SK-N-DZ (cell line): ENCODE results near the gene EDDM13.
"Not testable (repeated sequence)": the region's sequence is repeated elsewhere in the genome, so short reads cannot be mapped to it uniquely, and the experiment has no call there.

Source experiments
- DNase-seq: peaks from one replicate; pipeline ENCODE4 v3.0.0-alpha.2; 2015; ENCODE audit warnings: low spot score

Gene EDDM13

DNA sequence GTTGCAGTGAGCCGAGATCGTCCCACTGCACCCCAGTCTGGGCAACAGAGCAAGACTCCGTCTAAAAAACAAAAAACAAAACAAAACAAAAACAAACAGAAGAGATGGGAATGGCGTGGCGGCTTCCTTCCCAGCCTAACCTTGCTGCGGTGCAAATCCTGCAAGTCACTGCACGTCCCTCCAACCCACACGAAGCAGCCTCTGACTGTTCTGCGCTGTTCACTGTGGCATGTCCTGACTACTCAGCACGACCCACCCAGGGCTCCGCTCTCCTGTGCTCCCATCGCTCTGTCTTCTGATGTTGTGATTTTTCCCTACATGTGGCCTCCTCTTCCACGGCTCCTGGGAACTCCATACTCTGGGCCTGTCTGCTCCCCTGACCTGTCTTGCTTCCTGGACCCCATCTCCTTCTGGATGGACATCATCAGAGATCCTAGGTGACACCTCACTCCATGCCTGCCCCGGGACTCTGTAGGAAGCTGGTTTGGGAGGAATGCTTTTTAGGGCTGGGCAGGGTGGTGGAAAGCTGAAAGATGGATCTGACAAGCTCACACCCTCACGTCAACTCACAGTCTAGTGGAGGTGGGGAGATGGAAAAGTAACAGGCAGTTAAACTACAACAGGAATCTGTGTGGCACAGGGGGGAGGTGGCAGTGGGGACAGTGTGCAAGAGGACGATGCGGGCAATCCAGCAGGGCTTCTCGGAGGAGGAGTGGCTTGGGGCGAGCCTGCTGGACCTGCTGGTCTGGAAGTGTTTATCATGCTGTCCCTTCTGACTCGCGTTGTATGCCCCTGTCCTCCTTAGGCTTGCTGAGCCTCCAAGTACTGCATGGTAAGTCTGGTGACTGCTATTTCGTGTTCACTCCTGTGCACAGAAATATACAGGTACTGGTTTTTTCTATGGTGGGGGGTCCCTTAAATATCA, 23.2 kb downstream of the EDDM13 start:
- no peak for DNase-seq

DNA sequence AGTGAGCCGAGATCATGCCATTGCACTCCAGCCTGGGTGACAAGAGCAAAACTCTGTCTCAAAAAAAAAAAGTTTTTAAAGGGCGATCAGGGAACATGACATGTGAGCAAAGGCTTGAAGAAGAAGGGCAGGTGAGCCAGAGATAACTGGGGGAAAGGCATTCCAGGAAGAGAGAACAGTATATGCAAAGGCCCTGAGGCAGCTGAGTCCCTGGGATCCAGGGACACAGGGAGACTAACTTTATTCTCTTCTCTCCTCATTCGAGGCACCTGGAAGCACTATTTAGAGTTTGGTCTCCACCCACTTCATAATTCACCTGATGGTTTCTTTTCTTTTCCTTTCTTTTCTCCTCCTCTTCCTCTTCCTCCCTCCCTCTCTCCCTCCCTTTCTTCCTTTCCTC, 24.5 kb downstream of the EDDM13 start:
- no peak for DNase-seq

DNA sequence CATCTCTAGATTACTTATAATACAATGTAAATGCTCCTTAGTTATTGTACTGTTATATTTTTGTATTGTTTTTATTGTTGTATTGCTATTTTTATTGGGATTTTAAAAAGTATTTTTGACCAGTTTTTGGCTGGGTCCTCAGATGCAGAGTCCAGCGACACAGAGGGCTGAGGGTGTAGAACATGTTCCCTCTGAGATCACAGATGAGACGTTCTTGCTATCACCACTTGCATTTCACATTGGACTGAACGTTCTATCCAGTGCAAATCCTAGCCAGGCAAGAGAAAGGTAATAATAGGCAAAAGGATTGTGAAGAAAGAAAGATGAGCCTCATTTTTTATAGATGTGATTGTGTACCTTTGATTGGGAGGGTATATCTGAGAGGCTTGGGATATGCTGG, 27.1 kb downstream of the EDDM13 start:
- no peak for DNase-seq

DNA sequence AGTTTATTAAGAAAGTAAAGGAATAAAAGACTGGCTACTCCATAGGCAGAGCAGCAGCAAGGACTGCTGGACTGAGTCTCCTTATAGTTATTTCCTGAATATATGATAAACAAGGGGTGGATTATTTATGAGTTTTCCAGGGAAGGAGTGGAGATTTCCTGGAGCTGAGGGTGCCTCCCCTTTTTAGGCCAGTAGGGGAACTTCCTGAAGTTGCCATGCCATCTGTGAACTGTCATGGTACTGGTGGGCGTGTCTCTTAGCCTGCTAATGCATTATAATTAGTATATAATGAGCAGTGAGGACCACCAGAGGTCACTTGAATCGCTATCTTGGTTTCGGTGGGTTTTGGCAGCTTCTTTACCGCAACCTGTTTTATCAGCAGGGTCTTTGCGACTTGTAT, 28.6 kb downstream of the EDDM13 start:
- DNase-seq = no peak

DNA sequence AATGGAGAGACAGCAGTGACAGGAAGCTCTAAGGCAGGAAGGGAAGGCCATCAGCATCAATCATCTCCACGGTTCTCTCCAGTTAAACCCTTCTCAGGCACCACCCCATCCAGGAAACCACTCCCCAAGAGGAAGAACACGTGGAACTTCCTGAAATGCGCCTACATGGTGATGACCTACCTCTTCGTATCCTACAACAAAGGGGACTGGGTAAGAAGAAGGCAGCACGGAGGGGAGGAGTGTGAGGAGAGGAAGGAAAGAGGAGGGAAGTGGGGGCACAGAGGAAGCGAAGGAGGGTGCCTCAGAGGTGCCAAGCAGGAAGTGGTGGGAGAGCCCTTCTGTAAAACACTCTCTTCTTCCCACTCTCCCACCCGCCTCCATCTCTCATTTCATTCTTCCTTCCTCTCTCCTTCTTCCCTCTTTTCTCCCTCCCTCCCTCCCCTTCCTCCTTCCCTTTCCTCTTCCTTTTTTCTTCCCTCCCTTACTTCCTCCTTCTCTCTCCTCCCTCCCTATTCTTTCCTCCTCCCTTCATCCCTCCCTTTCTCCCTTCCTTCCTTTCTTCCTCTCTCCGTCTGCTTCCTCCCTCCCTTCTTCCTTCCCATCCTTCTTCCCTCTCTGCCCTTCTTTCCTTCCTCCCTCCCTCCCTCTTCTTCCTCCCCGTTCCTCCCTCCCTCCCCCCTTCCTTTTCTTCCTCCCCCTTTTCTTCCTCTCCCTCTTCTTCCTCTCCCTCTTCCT, 29.5 kb downstream of the EDDM13 start:
- no peak for DNase-seq

DNA sequence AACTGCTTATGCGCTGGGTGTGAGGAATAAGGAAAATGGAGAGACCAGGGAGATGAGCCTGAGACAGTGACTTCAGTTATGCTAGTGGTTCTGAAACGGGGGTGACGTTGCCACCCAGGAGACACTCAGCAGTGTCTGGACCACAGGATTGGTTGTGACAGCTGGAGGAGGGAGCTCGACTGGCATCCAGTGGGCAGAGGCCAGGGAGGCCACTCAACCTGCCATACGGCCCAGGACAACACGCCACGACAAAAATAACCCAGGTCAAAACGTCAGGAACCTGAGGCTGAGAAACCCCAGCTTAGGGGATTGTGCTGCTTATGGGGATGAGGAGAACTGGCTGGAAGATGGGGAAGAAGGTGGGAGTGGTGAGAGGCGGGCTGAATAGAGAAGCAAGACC, 31.7 kb downstream of the EDDM13 start:
- no peak for DNase-seq

DNA sequence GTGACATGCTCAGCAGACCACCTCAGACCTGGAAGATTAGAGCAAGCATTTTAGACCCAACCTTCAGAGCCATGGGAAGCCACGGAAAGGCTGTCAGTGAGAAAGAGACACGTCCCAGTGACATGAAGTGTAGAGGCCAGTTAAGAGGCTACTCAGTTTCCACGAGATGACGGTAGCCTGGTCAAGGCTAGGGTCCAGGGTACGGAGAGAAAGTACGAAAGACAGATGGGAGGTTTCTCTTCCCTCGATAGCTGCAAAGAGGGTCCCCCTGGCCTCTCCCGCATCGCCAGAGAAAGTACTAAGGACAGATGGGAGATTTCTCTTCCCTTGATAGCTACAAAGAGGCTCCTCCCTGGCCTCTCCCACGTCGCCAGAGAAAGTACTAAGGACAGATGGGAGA, 33.5 kb downstream of the EDDM13 start:
- no peak for DNase-seq

DNA sequence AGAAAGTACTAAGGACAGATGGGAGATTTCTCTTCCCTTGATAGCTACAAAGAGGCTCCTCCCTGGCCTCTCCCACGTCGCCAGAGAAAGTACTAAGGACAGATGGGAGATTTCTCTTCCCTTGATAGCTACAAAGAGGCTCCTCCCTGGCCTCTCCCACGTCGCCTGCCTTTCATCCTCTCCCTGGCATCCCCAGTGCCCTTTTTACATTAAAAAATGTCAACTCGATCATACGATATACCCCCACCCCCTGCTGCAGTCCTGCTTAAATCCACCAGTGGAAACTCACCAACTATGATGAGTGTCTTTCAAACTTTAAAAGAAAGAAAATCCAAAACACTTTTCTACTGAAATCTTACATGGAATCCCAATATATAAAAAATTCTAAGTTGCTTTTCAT, 34.5 kb downstream of the EDDM13 start:
- DNase-seq = not testable (repeated sequence)

DNA sequence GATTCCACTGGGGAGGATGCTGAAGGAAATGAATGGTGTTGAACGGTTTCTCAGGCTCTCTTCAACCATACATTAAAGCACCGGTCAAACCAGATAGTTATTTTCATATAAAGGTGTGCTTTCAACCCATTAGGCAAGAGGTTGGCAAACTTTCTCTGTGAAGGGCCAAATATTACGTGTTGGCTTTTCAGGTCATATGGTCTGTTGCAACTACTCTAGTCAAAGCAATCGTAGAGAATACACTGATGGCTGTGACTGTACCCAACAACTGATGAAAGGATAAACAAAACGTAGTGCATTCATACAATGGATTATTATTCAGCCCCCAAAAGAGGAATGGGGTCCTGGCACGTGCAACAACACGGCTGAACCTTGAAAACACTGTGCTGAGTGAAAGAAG, 36.2 kb downstream of the EDDM13 start:
- DNase-seq = no peak

DNA sequence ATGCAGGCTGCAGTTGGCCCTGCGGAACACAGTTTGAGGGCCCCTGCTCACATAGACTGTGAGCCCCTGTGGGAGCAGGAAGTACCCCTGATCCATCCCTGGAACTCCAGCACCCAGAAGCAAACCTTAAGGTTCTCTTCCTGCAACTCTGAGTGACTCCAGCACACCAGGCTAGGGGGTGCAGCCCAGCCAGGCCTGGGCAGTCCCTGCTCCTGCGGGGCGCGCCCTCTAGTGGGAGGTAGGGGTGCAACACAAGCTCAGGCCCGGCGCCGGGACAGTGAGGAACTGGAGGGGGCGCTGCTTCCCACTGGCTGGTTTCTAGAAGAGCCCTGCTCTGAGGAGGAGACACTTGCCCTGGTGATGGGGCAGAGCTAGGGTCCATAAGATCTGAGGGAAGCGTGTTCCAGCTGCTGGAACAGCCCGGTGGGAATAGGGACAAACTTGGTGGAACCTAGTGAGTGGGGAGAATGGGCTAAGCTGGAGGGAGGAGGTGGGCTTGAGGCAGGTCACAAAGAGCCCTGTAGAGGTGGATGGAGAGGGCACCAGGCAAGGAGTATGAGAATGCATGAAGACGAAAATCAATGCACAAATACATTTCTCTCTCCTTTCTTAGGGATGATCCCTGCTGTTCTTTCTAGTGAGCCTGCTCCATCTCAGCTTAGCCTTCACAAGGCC, 37.1 kb downstream of the EDDM13 start:
- peak; percentile 3 for DNase-seq

DNA sequence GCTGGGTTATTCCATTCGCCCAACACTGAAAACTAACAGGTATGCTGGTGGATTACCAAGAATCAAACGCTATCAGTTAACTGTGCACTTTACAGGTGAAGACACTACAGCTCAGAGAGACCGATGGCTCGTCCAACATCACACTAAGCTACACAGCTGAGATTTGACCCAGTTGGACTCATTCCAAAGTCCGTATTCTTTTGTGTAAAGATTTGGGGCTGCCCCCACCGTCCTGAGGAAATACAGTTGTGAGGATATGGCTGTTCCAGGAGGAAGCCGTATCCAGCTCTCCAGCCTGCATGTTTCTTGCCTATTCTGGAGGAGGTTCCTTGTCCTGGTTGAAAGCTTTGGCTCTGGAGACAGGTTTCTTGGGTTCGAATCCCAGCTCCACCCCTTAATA, 37.9 kb downstream of the EDDM13 start:
- DNase-seq = no peak

DNA sequence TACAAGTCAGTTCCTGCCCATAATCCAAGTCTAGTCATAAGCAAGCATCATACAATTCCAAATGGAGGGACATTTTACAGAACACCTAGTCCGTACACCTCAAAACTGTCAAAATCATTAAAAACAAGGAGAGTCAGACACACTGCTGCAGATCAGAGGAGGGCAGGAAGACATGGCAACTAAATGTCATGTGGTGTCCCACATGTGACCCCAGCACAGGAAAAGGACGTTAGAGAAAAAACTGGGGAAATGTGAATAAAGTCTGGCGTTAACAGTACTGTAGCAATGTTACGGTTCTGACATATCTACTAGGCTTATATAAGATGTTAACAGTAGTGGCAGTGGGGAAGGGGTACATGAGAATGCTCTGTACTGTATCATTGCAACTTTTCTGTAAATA, 39.8 kb downstream of the EDDM13 start:
- DNase-seq = no peak

DNA sequence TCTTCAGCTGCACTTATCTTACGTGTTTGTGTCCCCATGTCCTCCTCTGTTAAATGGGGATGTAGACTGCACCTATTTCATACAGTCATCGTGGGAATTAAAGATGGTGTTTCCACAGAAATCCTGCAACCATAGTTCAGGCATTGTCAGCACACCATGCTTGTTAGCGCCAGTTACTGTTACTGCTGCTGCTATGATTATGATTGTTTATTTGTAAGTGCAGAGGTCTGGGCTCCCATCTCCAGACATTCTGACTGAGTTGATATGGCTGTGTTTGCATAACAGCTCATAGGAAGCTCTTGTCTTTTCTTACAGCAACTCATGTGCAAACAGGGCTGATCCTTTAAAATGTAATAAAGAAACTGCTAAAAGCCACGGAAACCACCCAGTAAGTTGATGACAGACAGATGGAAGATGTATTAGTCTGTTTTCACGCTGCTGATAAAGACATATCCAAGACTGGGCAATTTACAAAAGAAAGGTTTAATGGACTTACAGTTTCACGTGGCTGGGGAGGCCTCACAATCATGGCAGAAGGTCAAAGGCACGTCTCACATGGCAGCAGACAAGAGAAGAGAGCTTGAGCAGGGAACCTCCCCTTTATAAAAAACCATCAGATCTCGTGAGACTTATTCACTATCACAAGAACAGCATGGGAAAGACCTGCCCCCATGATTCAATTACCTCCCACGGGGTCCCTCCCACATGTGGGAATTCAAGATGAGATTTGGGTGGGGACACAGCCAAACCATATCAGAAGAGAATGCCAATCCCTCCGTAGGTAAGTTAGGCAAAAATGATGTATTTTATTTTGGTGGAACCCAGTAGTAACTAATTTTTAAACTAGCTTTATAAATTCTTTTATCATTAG, 40.5 kb downstream of the EDDM13 start:
- DNase-seq = no peak

DNA sequence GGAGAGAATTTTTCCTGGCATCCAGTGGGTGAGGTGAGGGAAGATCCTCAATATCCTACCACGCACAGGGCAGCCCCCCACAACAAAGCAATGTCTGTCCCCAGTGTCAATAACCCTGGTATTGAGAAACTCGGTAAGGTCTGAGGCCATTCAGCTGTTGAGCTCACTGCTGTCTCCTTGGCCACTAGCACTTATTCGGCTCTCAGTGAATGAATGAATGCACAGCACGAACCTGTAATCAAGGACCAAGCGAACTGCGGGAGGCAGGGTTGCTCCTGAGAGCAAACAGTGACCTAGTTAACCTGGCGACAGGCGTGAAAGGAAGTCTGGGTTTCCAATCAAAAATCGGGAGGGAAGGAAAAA, 41.5 kb downstream of the EDDM13 start:
- DNase-seq = no peak

DNA sequence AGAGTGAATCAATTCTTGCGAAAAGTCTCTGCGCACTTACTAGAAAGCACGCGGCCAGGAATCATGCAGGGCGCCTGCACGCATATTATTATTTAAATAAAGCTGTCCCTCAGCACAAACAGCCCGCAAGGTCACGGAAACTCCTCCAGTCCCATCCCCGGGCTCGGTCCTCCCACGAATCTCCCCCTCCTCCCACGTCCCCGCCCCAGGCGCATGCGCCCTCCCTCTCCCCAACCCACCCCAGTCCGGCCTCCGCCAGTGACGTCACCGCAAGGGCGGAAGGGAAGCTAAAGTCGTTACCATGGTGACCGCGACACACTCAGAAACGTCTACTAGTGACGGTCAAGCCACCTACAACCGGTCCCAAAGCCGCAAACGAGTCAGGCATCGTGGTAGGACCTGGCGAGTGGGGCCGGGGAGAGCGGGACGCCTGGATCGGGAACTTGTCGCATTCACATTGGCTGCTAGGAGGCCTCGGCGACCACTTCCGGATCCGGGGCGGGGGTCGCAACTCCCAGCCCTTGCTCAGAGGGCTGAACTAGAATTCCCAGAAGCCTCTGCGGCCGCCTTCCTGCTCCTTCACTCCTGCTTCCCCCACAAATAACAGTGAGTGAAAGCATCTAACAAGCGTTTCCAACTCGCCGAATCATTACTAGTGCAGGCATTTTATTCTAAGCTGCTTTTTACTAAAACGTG, 42.0 kb downstream of the EDDM13 start, which contains the start of gene ZSCAN5A:
ZSCAN5A (minus strand) TSS at position 459 of the 696 bp plus-strand sequence. CDS start 89,793 bp downstream, outside the sequence.
- peak; percentile 91 for DNase-seq

DNA sequence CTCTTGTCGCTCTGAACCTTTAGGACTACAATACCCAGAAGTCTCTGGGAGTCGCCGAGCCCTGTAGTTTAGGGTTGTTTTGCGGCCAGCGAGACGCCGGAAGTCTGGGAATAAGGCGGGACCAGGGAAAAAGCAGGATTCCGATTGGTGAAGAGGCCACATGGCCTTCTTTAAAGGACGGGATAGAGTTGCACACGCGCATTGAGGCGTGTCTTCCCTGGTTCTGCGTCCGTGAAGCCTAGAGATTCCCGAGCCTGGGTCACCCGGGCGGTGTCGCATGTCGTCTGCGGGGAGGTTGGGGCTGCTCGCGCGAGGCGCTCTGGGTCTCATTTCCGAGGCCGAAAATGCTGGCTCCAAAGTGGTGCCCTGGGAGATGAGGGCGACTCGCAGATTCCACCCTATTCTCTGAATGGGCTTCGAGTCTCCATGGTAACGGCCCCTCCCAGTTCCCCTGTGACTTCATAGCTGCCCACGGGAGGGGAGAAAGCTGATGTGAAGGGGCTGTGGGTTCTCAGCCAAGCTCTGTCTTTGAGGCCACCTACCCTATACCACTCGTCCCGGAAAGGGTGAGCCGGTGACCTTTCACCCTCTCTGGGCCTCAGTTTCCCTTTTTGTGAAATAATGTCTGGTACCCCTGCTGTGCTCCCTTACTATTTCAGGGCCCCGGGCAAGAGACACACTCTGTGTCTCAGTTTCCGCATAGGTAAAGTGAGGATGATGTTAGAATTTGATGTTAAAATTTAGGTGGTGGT, 42.7 kb downstream of the EDDM13 start:
- peak; percentile 95 for DNase-seq

DNA sequence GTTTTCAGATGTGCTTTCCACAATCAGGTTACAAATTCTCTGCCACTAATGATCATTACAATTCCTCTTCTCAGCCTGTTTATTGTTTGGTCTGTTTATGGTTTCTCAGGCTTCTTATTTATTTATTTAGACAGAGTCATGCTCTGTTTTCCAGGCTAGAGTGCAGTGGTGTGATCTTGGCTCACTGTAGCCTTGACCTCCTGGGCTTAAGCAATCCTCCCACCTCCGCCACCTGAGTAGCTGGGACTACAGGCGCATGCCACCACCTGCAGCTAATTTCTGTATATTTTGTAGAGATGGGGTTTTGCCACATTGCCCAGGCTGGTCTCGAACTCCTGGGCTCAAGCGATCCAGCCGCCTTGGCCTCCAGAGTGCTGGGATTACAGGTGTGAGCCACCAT, 44.2 kb downstream of the EDDM13 start:
- DNase-seq = no peak

DNA sequence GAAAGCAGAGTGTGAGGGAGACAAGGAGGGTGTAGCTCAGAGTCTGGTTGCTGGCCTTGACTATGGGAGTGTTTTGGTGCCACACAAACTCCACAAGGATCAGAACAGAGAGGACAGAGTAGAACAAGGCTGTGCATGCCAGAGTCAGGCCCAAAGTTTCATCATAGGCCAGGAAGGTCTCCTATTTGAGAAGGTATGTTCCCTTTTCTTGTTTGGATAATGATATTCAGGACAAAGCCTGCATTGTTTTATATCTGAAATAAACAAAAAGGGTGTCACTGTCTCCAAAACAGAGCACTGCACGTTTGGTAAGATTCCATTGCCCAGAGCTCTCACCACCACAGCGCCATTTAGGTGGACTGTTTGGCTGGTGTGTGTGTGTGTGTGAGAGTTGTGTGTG, 45.2 kb downstream of the EDDM13 start:
- no peak for DNase-seq

DNA sequence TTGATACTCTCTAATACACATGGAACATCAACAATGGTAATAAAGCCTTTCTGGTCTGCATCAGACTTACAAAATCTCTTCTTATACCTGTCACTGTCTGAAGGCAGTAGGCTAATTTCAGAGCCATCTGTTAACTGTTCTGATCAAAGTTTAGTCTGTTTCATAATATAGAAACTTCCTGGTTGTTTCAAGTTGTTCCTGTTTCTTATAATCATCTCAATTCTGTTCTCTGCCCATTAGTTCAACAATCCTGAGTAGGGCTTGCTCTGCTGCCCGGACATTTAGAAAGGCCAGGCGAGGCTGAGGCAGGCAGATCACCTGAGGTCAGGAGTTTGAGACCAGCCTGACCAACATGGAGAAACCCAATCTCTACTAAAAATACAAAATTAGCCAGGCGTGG, 47.4 kb downstream of the EDDM13 start:
- DNase-seq = no peak
